Measurements from ENCODE around the gene CFAP57.

DNA sequence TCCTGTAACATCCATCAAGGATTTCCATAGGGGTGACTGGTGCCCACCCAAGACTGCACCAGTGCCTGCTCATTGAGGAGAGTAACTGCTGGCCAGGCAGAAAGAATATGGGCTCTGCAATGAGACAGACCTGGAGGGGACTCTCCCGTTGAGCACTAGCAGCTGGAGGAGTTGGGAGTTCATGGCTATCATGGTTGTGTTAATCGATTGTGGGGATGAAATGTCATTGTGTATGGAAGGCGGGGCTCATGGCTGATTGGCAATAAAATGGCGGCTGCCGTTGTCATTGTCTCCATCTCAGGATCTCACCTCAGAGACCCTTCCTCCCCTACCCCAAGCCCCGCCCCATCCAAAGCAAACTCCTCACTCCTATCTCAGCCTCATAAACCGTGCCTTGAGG lies 101.6 kb downstream of the CFAP57 start:
- TF ChIP-seq CREB1 (IDR thresholded peaks at IDR 0.05) (no peak), CREB1 (CRISPR knock-in tag; IDR thresholded peaks at IDR 0.05) (no peak), POLR2A (conservative IDR thresholded peaks at IDR 0.05) (no peak), CTCF (IDR thresholded peaks at IDR 0.05 in 2 of 3, conservative IDR thresholded peaks at IDR 0.05 in 1 of 3; ENCODE audit: insufficient read depth in 2 of 3, low read depth in 1 of 3, low read length in 3 of 3) (no peak), RBM34 (IDR thresholded peaks at IDR 0.05; ENCODE audit: borderline replicate concordance, insufficient read depth, low read length) (no peak)
- TF ChIP-seq, protein P1, sequence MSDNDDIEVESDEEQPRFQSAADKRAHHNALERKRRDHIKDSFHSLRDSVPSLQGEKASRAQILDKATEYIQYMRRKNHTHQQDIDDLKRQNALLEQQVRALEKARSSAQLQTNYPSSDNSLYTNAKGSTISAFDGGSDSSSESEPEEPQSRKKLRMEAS (CRISPR knock-in tag; IDR thresholded peaks at IDR 0.05) = no peak

All from K562 (cell line).